Endodermal cell (in vitro differentiated cells): ENCODE results near the gene HECTD2. TPM values are rescaled to one million over a fixed set of nuclear protein-coding genes. Genes with fewer than 3 reads are reported as not detected.

Experiments
- DNase-seq: peaks from one replicate; pipeline ENCODE4 v3.0.0-alpha.2; 2017
- H3K27ac ChIP-seq: 2 replicates; pipeline ENCODE4 v1.5.1; 2013; ENCODE audit warnings: mild to moderate bottlenecking, low read depth, low read length, moderate library complexity
- H3K27me3 ChIP-seq: 2 replicates; pipeline ENCODE4 v1.6.1; 2013; ENCODE audit warnings: mild to moderate bottlenecking, low read length, moderate library complexity; ENCODE audit not compliant: insufficient read depth, control insufficient read depth, poor library complexity, severe bottlenecking
- H3K36me3 ChIP-seq: 2 replicates; pipeline ENCODE4 v1.7.0; 2013; ENCODE audit warnings: mild to moderate bottlenecking, low read length, moderate library complexity; ENCODE audit not compliant: control insufficient read depth, insufficient read depth
- H3K4me1 ChIP-seq: one replicate; pipeline ENCODE4 v1.7.0; 2013; ENCODE audit warnings: low read length; ENCODE audit not compliant: control insufficient read depth, insufficient read depth
- H3K4me3 ChIP-seq: 2 replicates; pipeline ENCODE4 v1.5.1; 2013; ENCODE audit warnings: mild to moderate bottlenecking, low read length, moderate library complexity
- H3K9ac ChIP-seq: 2 replicates; pipeline ENCODE4 v1.6.1; 2013; ENCODE audit warnings: mild to moderate bottlenecking, low read length, moderate library complexity; ENCODE audit not compliant: poor library complexity, severe bottlenecking; ENCODE audit errors: extremely low read depth
- H3K9me3 ChIP-seq: 2 replicates; pipeline ENCODE4 v1.6.1; 2013; ENCODE audit warnings: mild to moderate bottlenecking, low read length, moderate library complexity; ENCODE audit not compliant: control insufficient read depth
- H3K27ac Mint-ChIP-seq: 2 replicates; pipeline ENCODE4 v1.8.0; 2020; ENCODE audit warnings: mixed read lengths
- H3K27me3 Mint-ChIP-seq: 2 replicates; pipeline ENCODE4 v1.8.0; 2021; ENCODE audit warnings: mild to moderate bottlenecking, mixed read lengths; ENCODE audit not compliant: insufficient read depth
- H3K36me3 Mint-ChIP-seq: 2 replicates; pipeline ENCODE4 v1.8.0; 2020; ENCODE audit warnings: low read depth, mixed read lengths
- H3K4me1 Mint-ChIP-seq: 2 replicates; pipeline ENCODE4 v1.8.0; 2020; ENCODE audit warnings: mixed read lengths
- H3K4me3 Mint-ChIP-seq: 2 replicates; pipeline ENCODE4 v1.8.0; 2020; ENCODE audit warnings: mild to moderate bottlenecking, moderate library complexity, mixed read lengths
- H3K9me3 Mint-ChIP-seq: 2 replicates; pipeline ENCODE4 v1.8.0; 2020; ENCODE audit warnings: mild to moderate bottlenecking, mixed read lengths
- WGBS, 2 experiments: methylation state at CpG; one replicate each; pipeline versions ENCODE4 v1.1.5 to v1.1.7; 2013; ENCODE audit warnings: missing lambda C conversion rate in 2 of 2, mixed read lengths in 1 of 2; ENCODE audit not compliant: insufficient coverage in 1 of 2, insufficient read length in 1 of 2; 5-methylcytosine and 5-hydroxymethylcytosine counted together
- total RNA-seq, 2 donors: library from RNA; stranded (reverse); fragmentation: NEBNext Ultra II Directional in 1 of 2; extraction: Animal tissue kit (Norgen Biotek cat#: 25700) in 1 of 2; gene quantifications; 2 replicates in 1 of 2; 3 replicates in 1 of 2; pipeline ENCODE4 v1.2.1, GENCODE V29; 2021
- TF ChIP-seq, protein P1 (sequence below): fragments of 200-600 bp; sonication (generic); conservative IDR thresholded peaks from 2 replicates; pipeline ENCODE4 v1.5.0; 2021; ENCODE audit warnings: antibody characterized with exemption, mild to moderate bottlenecking

The HECTD2 gene
- total RNA-seq, 2 donors from 2014 or later, result 8.8 to 13.4 TPM

DNA sequence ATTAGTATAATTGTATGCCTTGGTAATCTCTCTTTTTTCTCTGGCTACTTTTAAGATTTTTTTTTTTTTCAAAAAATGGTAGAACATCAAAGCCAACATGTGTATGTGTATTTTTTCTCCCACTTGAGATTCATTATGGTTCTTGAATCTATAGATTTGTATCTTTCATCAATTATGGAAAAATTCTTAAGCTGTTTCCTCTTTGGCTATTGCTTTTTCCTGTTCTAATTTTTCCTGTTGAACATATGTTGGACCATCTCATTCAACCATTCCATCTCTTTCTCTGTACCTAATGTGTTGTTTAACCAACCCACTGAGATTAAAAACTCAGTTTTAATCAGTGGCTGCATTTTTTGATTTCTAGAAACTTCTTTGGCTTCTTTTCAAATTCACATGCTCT is 107.2 kb downstream of the HECTD2 start:
- DNase-seq, result no peak
- no peak overlapping the region for H3K4me3 ChIP-seq
- H3K4me3 Mint-ChIP-seq, result no peak overlapping the region
- no peaks in the 10 kb centered on the region for H3K4me1 Mint-ChIP-seq
- no peaks in the 10 kb centered on the region for H3K27me3 ChIP-seq
- H3K4me1 ChIP-seq, result no peaks in the 10 kb centered on the region
- no peaks in the 10 kb centered on the region for H3K9me3 ChIP-seq
- TF ChIP-seq, protein P1, sequence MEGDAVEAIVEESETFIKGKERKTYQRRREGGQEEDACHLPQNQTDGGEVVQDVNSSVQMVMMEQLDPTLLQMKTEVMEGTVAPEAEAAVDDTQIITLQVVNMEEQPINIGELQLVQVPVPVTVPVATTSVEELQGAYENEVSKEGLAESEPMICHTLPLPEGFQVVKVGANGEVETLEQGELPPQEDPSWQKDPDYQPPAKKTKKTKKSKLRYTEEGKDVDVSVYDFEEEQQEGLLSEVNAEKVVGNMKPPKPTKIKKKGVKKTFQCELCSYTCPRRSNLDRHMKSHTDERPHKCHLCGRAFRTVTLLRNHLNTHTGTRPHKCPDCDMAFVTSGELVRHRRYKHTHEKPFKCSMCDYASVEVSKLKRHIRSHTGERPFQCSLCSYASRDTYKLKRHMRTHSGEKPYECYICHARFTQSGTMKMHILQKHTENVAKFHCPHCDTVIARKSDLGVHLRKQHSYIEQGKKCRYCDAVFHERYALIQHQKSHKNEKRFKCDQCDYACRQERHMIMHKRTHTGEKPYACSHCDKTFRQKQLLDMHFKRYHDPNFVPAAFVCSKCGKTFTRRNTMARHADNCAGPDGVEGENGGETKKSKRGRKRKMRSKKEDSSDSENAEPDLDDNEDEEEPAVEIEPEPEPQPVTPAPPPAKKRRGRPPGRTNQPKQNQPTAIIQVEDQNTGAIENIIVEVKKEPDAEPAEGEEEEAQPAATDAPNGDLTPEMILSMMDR, result no peak
- H3K36me3 ChIP-seq, result no peaks in the 10 kb centered on the region
- H3K27ac Mint-ChIP-seq, result no peak overlapping the region
- H3K9ac ChIP-seq, result no peak overlapping the region
- H3K36me3 Mint-ChIP-seq, result no peaks in the 10 kb centered on the region
- H3K27me3 Mint-ChIP-seq, result no peaks in the 10 kb centered on the region
- H3K27ac ChIP-seq, result no peak overlapping the region
- H3K9me3 Mint-ChIP-seq, result no peaks in the 10 kb centered on the region

DNA sequence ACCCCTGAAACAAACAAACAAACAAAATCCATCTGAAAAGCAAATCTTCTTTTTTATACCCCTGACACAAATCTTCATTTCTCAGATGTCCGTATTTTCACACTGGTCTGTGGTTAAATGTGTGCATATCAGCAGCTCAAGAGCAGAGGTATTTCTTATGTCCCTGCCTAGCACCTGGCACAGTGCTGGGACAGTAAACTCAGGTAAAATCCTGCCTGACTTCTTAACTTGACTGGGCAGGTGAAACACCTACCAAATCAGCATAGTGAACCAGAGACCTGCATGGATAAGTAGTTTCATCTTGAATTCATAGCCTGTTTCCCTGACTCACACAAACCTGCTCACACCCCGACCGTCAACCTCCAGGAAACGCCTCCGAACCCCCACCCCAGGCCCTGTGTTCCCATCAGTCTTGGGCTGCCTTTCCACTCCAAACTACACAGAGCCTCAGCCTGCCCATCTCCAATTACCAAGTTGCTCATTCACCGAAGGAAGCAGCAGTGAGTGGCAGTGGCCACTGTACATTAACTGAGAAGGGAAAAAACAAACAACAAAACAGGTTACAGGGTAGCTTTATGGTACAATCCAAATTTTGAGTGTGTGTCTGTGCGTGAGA is 109.9 kb downstream of the HECTD2 start:
- Histone ChIP-seq H3K4me3 (no peak overlapping the region), H3K4me1 (no peaks in the 10 kb centered on the region), H3K9me3 (no peaks in the 10 kb centered on the region), H3K9ac (no peak overlapping the region), H3K27ac (no peak overlapping the region), H3K27me3 (no peaks in the 10 kb centered on the region), H3K36me3 (no peaks in the 10 kb centered on the region)
- no peaks in the 10 kb centered on the region for H3K4me1 Mint-ChIP-seq
- H3K27me3 Mint-ChIP-seq, result no peaks in the 10 kb centered on the region
- TF ChIP-seq, protein P1, result no peak
- H3K9me3 Mint-ChIP-seq, result no peaks in the 10 kb centered on the region
- WGBS, 2 experiments, result 92 to 94% methylated on average over 7 of the region's 7 CpGs
- DNase-seq, result no peak
- H3K36me3 Mint-ChIP-seq, result no peaks in the 10 kb centered on the region
- no peak overlapping the region for H3K4me3 Mint-ChIP-seq
- H3K27ac Mint-ChIP-seq, result no peak overlapping the region

DNA sequence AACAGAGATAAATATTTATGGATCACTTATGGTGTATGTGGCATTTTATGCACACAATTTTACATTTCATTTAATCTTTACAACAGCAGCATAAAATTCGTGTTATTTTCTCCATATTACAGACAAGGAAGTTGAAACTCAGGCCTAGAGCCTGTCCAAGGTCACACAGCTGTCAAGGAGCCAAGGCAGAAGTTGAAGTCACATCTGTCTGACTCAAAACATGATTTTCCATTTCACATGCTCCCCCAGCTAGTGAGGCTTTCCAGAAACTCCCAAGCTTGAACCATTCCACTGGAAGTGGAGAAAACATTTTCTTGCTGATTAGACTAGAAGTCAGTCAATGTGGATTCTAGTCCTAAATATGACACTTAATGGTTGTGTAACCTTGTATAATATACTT is 110.5 kb downstream of the HECTD2 start:
- Mint-ChIP-seq H3K9me3 (no peaks in the 10 kb centered on the region), H3K36me3 (no peaks in the 10 kb centered on the region), H3K4me3 (no peak overlapping the region), H3K27me3 (peaks cover 1% of the 10 kb centered on the region), H3K4me1 (no peaks in the 10 kb centered on the region), H3K27ac (no peak overlapping the region)
- TF ChIP-seq, protein P1, result no peak
- no peaks in the 10 kb centered on the region for H3K27me3 ChIP-seq
- no peaks in the 10 kb centered on the region for H3K36me3 ChIP-seq
- no peaks in the 10 kb centered on the region for H3K9me3 ChIP-seq
- H3K9ac ChIP-seq, result no peak overlapping the region
- no peaks in the 10 kb centered on the region for H3K4me1 ChIP-seq
- 78 to 86% methylated on average over 1 of the region's 1 CpG for WGBS, 2 experiments
- H3K27ac ChIP-seq, result no peak overlapping the region
- no peak overlapping the region for H3K4me3 ChIP-seq
- DNase-seq, result no peak
